ENCODE measurements around the gene AFF1.
A peak's percentile ranks its signal among the peaks of the same experiment; 100 is the strongest.

AFF1 gene

DNA sequence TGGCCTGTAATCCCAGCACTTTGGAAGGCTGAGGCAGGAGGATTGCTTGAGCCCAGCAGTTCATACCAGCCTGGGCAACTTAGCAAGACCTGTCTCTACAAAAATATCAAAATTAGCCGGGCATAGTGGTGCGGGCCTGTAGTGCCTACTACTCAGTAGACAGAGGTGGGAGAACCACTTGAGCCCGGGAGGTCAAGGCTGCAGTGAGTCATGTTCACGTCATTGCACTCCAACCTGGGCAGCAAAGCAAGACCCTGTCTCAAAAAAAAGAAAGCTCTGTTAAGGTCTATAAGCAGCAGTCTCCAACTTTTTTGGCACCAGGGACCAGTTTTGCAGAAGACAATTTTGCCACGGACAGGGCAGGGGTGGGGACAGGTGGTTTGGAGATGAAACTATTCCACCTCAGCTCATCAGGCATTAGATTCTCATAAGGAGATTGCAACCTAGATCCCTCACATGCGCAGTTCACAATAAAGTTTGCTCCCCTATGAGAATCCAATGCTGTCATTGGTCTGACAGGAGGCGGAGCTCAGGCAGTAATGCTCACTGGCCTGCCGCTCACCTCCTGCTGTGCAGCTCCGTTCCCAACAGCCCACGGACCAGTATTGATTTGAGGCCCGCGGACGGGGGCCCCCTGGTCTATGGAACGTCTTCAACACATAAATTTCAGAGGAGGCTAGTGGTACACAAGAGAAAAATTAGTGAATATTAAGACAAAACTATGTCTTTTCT lies 217.7 kb downstream of the AFF1 start:
- Histone ChIP-seq H3K18ac (ENCODE audit: low read length) (no peak overlapping the region), H3K79me1 (ENCODE audit: low read depth, low read length) (no peaks in the 10 kb centered on the region), H3K27me3 (ENCODE audit: control insufficient read depth in 3 of 3, insufficient read depth in 3 of 3, low read depth in 1 of 3, low read length in 3 of 3) (no peaks in the 10 kb centered on the region), H2BK12ac (ENCODE audit: low read length) (no peak overlapping the region), H2AK5ac (ENCODE audit: low read depth, low read length) (no peak overlapping the region), H3K4me2 (ENCODE audit: insufficient read depth, low read length, poor library complexity, severe bottlenecking) (no peak overlapping the region), H3K4me3 (ENCODE audit: low read length in 2 of 2) (no peak overlapping the region), H3K27ac (replicated peaks; ENCODE audit: low read length) (no peak overlapping the region), H3K14ac (ENCODE audit: low read length) (no peak overlapping the region), H2BK15ac (ENCODE audit: low read length) (no peak overlapping the region), H3K23ac (ENCODE audit: low read depth, low read length, poor library complexity) (no peak overlapping the region), H3K4me1 (ENCODE audit: control insufficient read depth in 2 of 2, insufficient read depth in 1 of 2, low read depth in 1 of 2, low read length in 2 of 2) (peaks cover 1 to 2% of the 10 kb centered on the region in 2 donors), H3K4ac (ENCODE audit: low read length) (no peak overlapping the region), H2BK120ac (ENCODE audit: low read depth, low read length) (no peak overlapping the region), H4K91ac (ENCODE audit: low read depth, low read length, poor library complexity) (no peak overlapping the region), H3K36me3 (replicated peaks in 1 of 2; ENCODE audit: control insufficient read depth in 2 of 2, insufficient read depth in 2 of 2, low read length in 2 of 2) (no peaks in the 10 kb centered on the region), H3K9me3 (replicated peaks in 1 of 2; ENCODE audit: control insufficient read depth in 2 of 2, insufficient read depth in 1 of 2, low read depth in 1 of 2, low read length in 2 of 2) (no peaks in the 10 kb centered on the region), H3K9ac (ENCODE audit: low read depth, low read length, poor library complexity) (no peak overlapping the region), H2AFZ (ENCODE audit: low read length) (no peak overlapping the region), H4K8ac (ENCODE audit: low read depth, low read length) (no peak overlapping the region), H2BK5ac (ENCODE audit: low read length) (no peak overlapping the region)
- no peak for DNase-seq (ENCODE audit: low spot score)
- no CpG with 5 or more reads among the region's 14 CpGs for WGBS, 2 donors (ENCODE audit: extremely low coverage in 2 of 2, insufficient read length in 2 of 2, insufficient replicate concordance in 1 of 2)

DNA sequence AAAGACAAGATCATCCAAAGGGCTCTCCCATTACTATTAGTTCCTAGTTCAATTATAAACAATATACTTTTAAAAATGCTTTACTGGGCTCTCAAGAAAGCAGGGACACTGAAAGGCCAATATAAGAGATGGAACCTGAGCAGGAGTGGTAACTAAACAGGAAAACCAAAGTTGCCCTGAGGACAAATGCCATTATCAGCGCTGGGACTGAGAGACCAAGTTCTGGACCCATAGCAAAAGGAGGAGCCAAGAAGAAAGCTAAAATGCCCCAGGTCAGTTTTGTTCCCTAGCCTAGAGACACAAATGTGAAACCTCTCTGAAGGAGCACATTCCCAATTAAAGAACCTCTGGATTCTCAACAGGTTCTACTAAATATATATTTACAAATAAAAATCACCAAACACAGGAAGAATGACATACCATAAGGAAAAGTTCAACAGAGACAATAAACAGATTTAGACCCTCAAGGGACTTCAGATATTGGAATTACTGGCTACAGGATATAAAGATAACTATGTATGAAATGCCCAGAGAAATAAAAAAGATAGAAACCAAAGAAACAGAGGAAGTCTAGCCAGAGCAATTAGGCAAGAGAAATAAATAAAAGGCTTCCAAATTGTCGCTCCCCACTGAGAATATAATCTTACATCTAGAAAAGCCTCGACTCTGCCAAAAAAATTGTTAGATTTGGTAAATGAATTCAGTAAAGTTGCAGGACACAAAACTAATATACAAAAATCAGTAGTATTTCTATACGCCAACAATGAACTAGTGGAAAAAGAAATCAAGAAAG lies 218.5 kb downstream of the AFF1 start:
- Histone ChIP-seq H2BK120ac (ENCODE audit: low read depth, low read length) (no peak overlapping the region), H3K4me3 (ENCODE audit: low read length in 2 of 2) (no peak overlapping the region)

DNA sequence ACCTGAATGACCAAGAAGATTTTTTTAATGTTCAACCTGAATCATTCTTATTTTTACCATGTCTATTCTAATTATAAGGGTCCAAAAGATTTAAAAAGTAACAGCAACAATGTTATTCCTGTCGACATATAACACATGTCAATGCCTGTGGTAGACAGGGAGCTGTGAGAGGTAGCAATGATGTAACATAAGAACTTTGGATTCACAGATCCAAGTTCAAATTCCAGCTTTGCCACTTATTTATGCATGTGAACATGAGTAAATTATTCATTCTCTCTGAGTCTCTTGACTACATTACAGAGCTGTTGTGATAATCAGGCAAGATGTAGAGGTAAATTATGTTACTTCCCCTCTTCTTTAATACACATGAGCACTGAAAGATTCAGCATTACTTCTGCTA lies 231.1 kb downstream of the AFF1 start:
- Histone ChIP-seq H3K9me3 (replicated peaks in 1 of 2; ENCODE audit: control insufficient read depth in 2 of 2, insufficient read depth in 1 of 2, low read depth in 1 of 2, low read length in 2 of 2) (no peaks in the 10 kb centered on the region), H3K4me2 (ENCODE audit: insufficient read depth, low read length, poor library complexity, severe bottlenecking) (no peak overlapping the region), H3K4me3 (ENCODE audit: low read length in 2 of 2) (no peak overlapping the region), H3K23ac (ENCODE audit: low read depth, low read length, poor library complexity) (no peak overlapping the region), H3K79me1 (ENCODE audit: low read depth, low read length) (no peaks in the 10 kb centered on the region), H3K4me1 (ENCODE audit: control insufficient read depth in 2 of 2, insufficient read depth in 1 of 2, low read depth in 1 of 2, low read length in 2 of 2) (no peaks in the 10 kb centered on the region), H3K9ac (ENCODE audit: low read depth, low read length, poor library complexity) (no peak overlapping the region), H3K18ac (ENCODE audit: low read length) (no peak overlapping the region), H3K4ac (ENCODE audit: low read length) (no peak overlapping the region), H4K91ac (ENCODE audit: low read depth, low read length, poor library complexity) (no peak overlapping the region), H3K14ac (ENCODE audit: low read length) (no peak overlapping the region), H2BK5ac (ENCODE audit: low read length) (no peak overlapping the region), H2AK5ac (ENCODE audit: low read depth, low read length) (no peak overlapping the region), H3K36me3 (replicated peaks in 1 of 2; ENCODE audit: control insufficient read depth in 2 of 2, insufficient read depth in 2 of 2, low read length in 2 of 2) (peaks cover 5 to 57% of the 10 kb centered on the region in 2 donors), H4K8ac (ENCODE audit: low read depth, low read length) (no peak overlapping the region), H2BK12ac (ENCODE audit: low read length) (no peak overlapping the region), H2AFZ (ENCODE audit: low read length) (no peak overlapping the region), H2BK15ac (ENCODE audit: low read length) (no peak overlapping the region), H3K27me3 (ENCODE audit: control insufficient read depth in 3 of 3, insufficient read depth in 3 of 3, low read depth in 1 of 3, low read length in 3 of 3) (no peaks in the 10 kb centered on the region), H3K27ac (replicated peaks; ENCODE audit: low read length) (no peak overlapping the region), H2BK120ac (ENCODE audit: low read depth, low read length) (no peak overlapping the region)
- WGBS, 2 donors (ENCODE audit: extremely low coverage in 2 of 2, insufficient read length in 2 of 2, insufficient replicate concordance in 1 of 2) = no CpG with 5 or more reads among the region's 1 CpG
- DNase-seq (ENCODE audit: low spot score) = no peak

More for the DNA sequence above, 218.5 kb downstream of the AFF1 start:
- no peak overlapping the region for H3K18ac ChIP-seq (ENCODE audit: low read length)
- H3K4ac ChIP-seq (ENCODE audit: low read length) = no peak overlapping the region
- H4K8ac ChIP-seq (ENCODE audit: low read depth, low read length) = no peak overlapping the region
- H2BK5ac ChIP-seq (ENCODE audit: low read length) = no peak overlapping the region
- no peaks in the 10 kb centered on the region for H3K9me3 ChIP-seq (replicated peaks in 1 of 2; ENCODE audit: control insufficient read depth in 2 of 2, insufficient read depth in 1 of 2, low read depth in 1 of 2, low read length in 2 of 2)
- no peak overlapping the region for H2BK12ac ChIP-seq (ENCODE audit: low read length)
- no peak overlapping the region for H2BK15ac ChIP-seq (ENCODE audit: low read length)
- H3K27me3 ChIP-seq (ENCODE audit: control insufficient read depth in 3 of 3, insufficient read depth in 3 of 3, low read depth in 1 of 3, low read length in 3 of 3) = no peaks in the 10 kb centered on the region
- no peak overlapping the region for H4K91ac ChIP-seq (ENCODE audit: low read depth, low read length, poor library complexity)
- WGBS, 2 donors (ENCODE audit: extremely low coverage in 2 of 2, insufficient read length in 2 of 2, insufficient replicate concordance in 1 of 2) = no CpG with 5 or more reads among the region's 4 CpGs
- H3K36me3 ChIP-seq (replicated peaks in 1 of 2; ENCODE audit: control insufficient read depth in 2 of 2, insufficient read depth in 2 of 2, low read length in 2 of 2) = no peaks in the 10 kb centered on the region
- no peak overlapping the region for H3K4me2 ChIP-seq (ENCODE audit: insufficient read depth, low read length, poor library complexity, severe bottlenecking)
- no peak overlapping the region for H3K9ac ChIP-seq (ENCODE audit: low read depth, low read length, poor library complexity)
- no peak overlapping the region for H2AK5ac ChIP-seq (ENCODE audit: low read depth, low read length)
- H3K14ac ChIP-seq (ENCODE audit: low read length) = no peak overlapping the region
- H2AFZ ChIP-seq (ENCODE audit: low read length) = no peak overlapping the region
- H3K27ac ChIP-seq (replicated peaks; ENCODE audit: low read length) = no peak overlapping the region
- DNase-seq (ENCODE audit: low spot score) = no peak
- H3K79me1 ChIP-seq (ENCODE audit: low read depth, low read length) = no peaks in the 10 kb centered on the region
- H3K4me1 ChIP-seq (ENCODE audit: control insufficient read depth in 2 of 2, insufficient read depth in 1 of 2, low read depth in 1 of 2, low read length in 2 of 2) = peaks cover 1 to 2% of the 10 kb centered on the region in 2 donors
- H3K23ac ChIP-seq (ENCODE audit: low read depth, low read length, poor library complexity) = no peak overlapping the region

DNA sequence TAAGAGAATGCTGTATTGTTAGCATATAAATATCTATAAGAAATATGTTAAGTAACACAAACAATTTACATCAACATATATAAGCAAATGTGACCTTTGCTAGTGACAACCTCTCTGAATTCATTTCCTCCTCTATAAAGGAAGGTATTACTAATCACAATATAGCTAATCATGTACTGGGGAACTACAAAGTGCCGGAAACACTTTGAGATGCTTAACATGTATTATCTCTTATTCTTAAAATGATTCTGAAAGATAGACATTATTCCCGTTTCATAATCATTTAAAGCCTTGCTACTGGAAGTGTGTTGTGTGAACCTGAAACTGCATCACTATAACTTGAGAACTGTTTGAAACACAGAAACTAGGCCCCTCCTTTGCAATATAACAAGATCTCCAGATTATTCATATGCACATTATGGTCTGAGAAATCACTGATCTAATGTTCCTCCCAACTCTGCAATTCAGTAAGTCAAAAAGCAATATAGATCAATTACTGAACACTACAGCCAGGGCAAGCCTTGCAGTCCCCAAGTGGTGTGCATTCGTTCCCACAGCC lies 231.6 kb downstream of the AFF1 start:
- no peak overlapping the region for H2BK12ac ChIP-seq (ENCODE audit: low read length)
- H3K27me3 ChIP-seq (ENCODE audit: control insufficient read depth in 3 of 3, insufficient read depth in 3 of 3, low read depth in 1 of 3, low read length in 3 of 3) = no peaks in the 10 kb centered on the region
- no peak overlapping the region for H2AK5ac ChIP-seq (ENCODE audit: low read depth, low read length)
- H3K4me1 ChIP-seq (ENCODE audit: control insufficient read depth in 2 of 2, insufficient read depth in 1 of 2, low read depth in 1 of 2, low read length in 2 of 2) = no peaks in the 10 kb centered on the region
- no peak overlapping the region for H3K4ac ChIP-seq (ENCODE audit: low read length)
- H3K27ac ChIP-seq (replicated peaks; ENCODE audit: low read length) = no peak overlapping the region
- WGBS, 2 donors (ENCODE audit: extremely low coverage in 2 of 2, insufficient read length in 2 of 2, insufficient replicate concordance in 1 of 2) = no CpG with 5 or more reads among the region's 3 CpGs
- H3K9me3 ChIP-seq (replicated peaks in 1 of 2; ENCODE audit: control insufficient read depth in 2 of 2, insufficient read depth in 1 of 2, low read depth in 1 of 2, low read length in 2 of 2) = no peaks in the 10 kb centered on the region
- H2AFZ ChIP-seq (ENCODE audit: low read length) = no peak overlapping the region
- no peak for DNase-seq (ENCODE audit: low spot score)
- H2BK120ac ChIP-seq (ENCODE audit: low read depth, low read length) = no peak overlapping the region
- H4K91ac ChIP-seq (ENCODE audit: low read depth, low read length, poor library complexity) = no peak overlapping the region
- peak overlapping the region; percentile 48 for H3K18ac ChIP-seq (ENCODE audit: low read length)
- H3K4me3 ChIP-seq (ENCODE audit: low read length in 2 of 2) = no peak overlapping the region
- H2BK5ac ChIP-seq (ENCODE audit: low read length) = no peak overlapping the region
- no peaks in the 10 kb centered on the region for H3K79me1 ChIP-seq (ENCODE audit: low read depth, low read length)
- H3K9ac ChIP-seq (ENCODE audit: low read depth, low read length, poor library complexity) = no peak overlapping the region
- no peak overlapping the region for H2BK15ac ChIP-seq (ENCODE audit: low read length)
- no peak overlapping the region for H3K14ac ChIP-seq (ENCODE audit: low read length)
- H3K36me3 ChIP-seq (replicated peaks in 1 of 2; ENCODE audit: control insufficient read depth in 2 of 2, insufficient read depth in 2 of 2, low read length in 2 of 2) = peaks cover 5 to 57% of the 10 kb centered on the region in 2 donors
- no peak overlapping the region for H3K4me2 ChIP-seq (ENCODE audit: insufficient read depth, low read length, poor library complexity, severe bottlenecking)
- H4K8ac ChIP-seq (ENCODE audit: low read depth, low read length) = no peak overlapping the region
- H3K23ac ChIP-seq (ENCODE audit: low read depth, low read length, poor library complexity) = peak overlapping the region; percentile 55
